Heart right ventricle (tissue), 16 donors: ENCODE results near the gene CST4. TPM values are rescaled to one million over a fixed set of nuclear protein-coding genes. Genes with fewer than 3 reads are reported as not detected.

ENCODE experiments used
- ATAC-seq, 8 donors: fragments of 200-7000 bp; cut with Tn5 transposase; one replicate each; pipeline ENCODE4 v1.9.1; 2020; ENCODE audit warnings: mild to moderate bottlenecking in 8 of 8, moderate library complexity in 8 of 8, moderate number of reproducible peaks in 1 of 8
- DNase-seq, 2 donors: peaks; one replicate each; pipeline ENCODE4 v3.0.0-alpha.2; 2020
- H3K27ac ChIP-seq, 10 donors: fragments of 200-600 bp; sonication (generic) in 2 of 10; one replicate each; pipeline versions ENCODE4 v1.5.0 to v1.8.0; 2020 to 2022; ENCODE audit warnings: mild to moderate bottlenecking in 3 of 10
- H3K27me3 ChIP-seq, 7 donors: fragments of 200-600 bp; one replicate each; pipeline ENCODE4 v1.8.0; 2021 to 2022; ENCODE audit warnings: mild to moderate bottlenecking in 2 of 7
- H3K36me3 ChIP-seq, 9 donors: fragments of 200-600 bp; sonication (generic) in 1 of 9; one replicate each; pipeline versions ENCODE4 v1.5.0 to v1.8.0; 2020 to 2022; ENCODE audit warnings: mild to moderate bottlenecking in 2 of 9
- H3K4me1 ChIP-seq, 9 donors: fragments of 200-600 bp; sonication (generic) in 1 of 9; one replicate each; pipeline versions ENCODE4 v1.5.0 to v1.8.0; 2020 to 2022; ENCODE audit warnings: mild to moderate bottlenecking in 4 of 9
- H3K4me3 ChIP-seq, 10 donors: fragments of 200-600 bp; sonication (generic) in 2 of 10; one replicate each; pipeline versions ENCODE4 v1.5.0 to v1.8.0; 2020 to 2022; ENCODE audit warnings: mild to moderate bottlenecking in 7 of 10, moderate library complexity in 2 of 10
- H3K9me3 ChIP-seq, 11 donors: fragments of 200-600 bp in 10 of 11; sonication (generic) in 2 of 11; one replicate each; pipeline versions ENCODE4 v1.5.0 to v1.8.0; 2013 to 2022; ENCODE audit warnings: mild to moderate bottlenecking in 2 of 11, control low read depth in 1 of 11, moderate library complexity in 1 of 11
- CTCF ChIP-seq, 9 donors: fragments of 200-600 bp; sonication (generic) in 2 of 9; IDR thresholded peaks; one replicate each; pipeline versions ENCODE4 v1.5.0 to v1.8.0; 2021 to 2022; ENCODE audit warnings: antibody characterized with exemption in 9 of 9, mild to moderate bottlenecking in 5 of 9, moderate library complexity in 1 of 9
- WGBS, 2 donors: extraction: QIAGEN DNeasy Blood & Tissue Kit; methylation state at CpG; one replicate each; pipeline ENCODE4 v1.1.7; 2013; ENCODE audit warnings: inconsistent platforms in 1 of 2; 5-methylcytosine and 5-hydroxymethylcytosine counted together
- intact Hi-C, 10 donors: fragments of 100-400 bp; cut with DNase I; formaldehyde crosslinking; loops; one replicate each; pipeline versions ENCODE4 v1.11.1 to v1.14.2; 2022
- polyA plus RNA-seq, 2 donors: library from polyadenylated mRNA; stranded (reverse); fragments of 200-250 nt; gene quantifications; one replicate each; pipeline ENCODE4 v1.2.3, GENCODE V29; 2013
- total RNA-seq, 10 donors: library from RNA; stranded (reverse); fragmentation: NEBNext Ultra II Directional in 3 of 10; extraction: Animal tissue kit (Norgen Biotek cat#: 25700) in 3 of 10; gene quantifications; one replicate each; pipeline versions ENCODE4 v1.2.1 to v1.2.4, GENCODE V29; 2021 to 2023
- donor health status: Arrhythmogenic right ventricular cardiomyopathy.
- donor health status: ischemic (EF 13 %, LVEDD 7.1; RV severe dilation, severe dysfunction).
- donor health status: healthy with polysubstance abuse.
- donor health status: DM: no; HTN: yes; CAD: no.
- donor health status: DM: no; HTN: no; CAD: no.
- donor health status: ischemic (EF 25% LVEDD 6.9; RV normal size, moderate dysfunction).
- donor health status: ischemic (EF 25% LVEDD 5.7; RV mildly dilated, moderate dysfunction).
- donor health status: healthy.
- donor health status: DM: yes; HTN: yes; CAD: no.
- donor health status: Ischemic cardiomyopathy.
- donor health status: ischemic (EF 35%, LVEDD 5.7; RV mildly dilated, moderate dysfunction).
- donor health status: nonischemic (EF 11% LVEDD 7.7; RV severe dilation, severe dysfunction).
- donor health status: DM: yes; HTN: yes; CAD: no.
- donor health status: PGD.
- donor health status: ischemic (EF 29% LVEDD 5.4; RV normal size, mild dysfunction).
- donor health status: nonischemic (EF 23%, LVEDD 6.1; RV moderate dilation, normal function).

CST4 gene
- total and polyA plus RNA-seq, 12 donors: not detected

DNA sequence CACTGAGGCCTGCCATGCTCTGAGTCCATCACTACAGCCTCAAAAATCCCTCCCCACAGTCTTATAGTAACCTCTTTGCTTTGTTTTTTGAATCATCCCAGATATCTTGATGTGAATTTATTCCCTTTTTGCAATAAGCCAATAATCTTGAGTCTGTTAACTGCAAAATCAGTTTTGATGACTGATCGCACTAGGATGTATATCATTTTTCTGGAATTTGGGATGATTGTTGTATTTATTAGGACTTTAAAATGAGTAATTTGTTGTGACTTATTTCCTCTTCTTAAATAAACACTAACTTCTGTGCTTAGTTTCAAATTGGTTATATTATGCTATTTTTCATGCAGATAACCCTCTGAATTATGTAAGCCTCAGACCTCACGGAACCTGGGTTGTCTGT lies 5.6 kb downstream of the CST4 start:
- no peak for TF ChIP-seq CTCF (IDR thresholded peaks at IDR 0.05)
- no peaks in the 10 kb centered on the region for H3K36me3 ChIP-seq
- intact Hi-C loops: no loop called here
- H3K27me3 ChIP-seq: peaks cover 0 to 5% (median 0%) of the 10 kb centered on the region in 7 donors
- ATAC-seq (no peak), DNase-seq (no peak)
- no peak overlapping the region for H3K27ac ChIP-seq
- H3K4me3 ChIP-seq: no peak overlapping the region
- peaks cover 0 to 11% (median 0%) of the 10 kb centered on the region in 9 donors for H3K4me1 ChIP-seq
- WGBS, 2 donors: 85 to 92% methylated on average over 2 of the region's 2 CpGs
- H3K9me3 ChIP-seq: no peaks in the 10 kb centered on the region

DNA sequence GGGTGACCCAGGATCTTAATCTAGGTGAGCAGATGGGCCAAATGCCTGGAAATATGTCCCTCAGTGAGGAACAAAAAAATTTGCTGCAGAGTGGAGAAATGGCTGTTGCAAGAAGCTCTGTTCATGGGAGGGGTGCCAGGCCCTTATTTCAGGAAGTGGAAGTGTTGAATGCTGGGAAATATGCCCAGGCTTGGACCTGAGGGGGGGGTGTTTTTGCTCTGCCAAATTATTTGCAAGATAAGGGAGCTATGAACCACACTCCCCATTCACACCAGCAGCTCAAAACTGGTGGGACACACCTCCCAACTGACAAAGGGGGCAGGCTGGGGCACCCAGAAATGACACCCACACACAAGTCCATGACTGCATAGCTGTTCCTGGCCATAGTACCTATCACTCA lies 8.7 kb downstream of the CST4 start:
- no peak for TF ChIP-seq CTCF (IDR thresholded peaks at IDR 0.05)
- H3K27me3 ChIP-seq: peaks cover 0 to under 1% (median 0%) of the 10 kb centered on the region in 7 donors
- DNase-seq (no peak), ATAC-seq (peak in 7 of 8 donors; percentile 29 to 51 (median 35))
- no peaks in the 10 kb centered on the region for H3K36me3 ChIP-seq
- no peak overlapping the region for H3K27ac ChIP-seq
- intact Hi-C loops: no loop called here
- H3K4me3 ChIP-seq: no peak overlapping the region
- H3K4me1 ChIP-seq: peaks cover 0 to 11% (median 0%) of the 10 kb centered on the region in 9 donors
- H3K9me3 ChIP-seq: no peaks in the 10 kb centered on the region

DNA sequence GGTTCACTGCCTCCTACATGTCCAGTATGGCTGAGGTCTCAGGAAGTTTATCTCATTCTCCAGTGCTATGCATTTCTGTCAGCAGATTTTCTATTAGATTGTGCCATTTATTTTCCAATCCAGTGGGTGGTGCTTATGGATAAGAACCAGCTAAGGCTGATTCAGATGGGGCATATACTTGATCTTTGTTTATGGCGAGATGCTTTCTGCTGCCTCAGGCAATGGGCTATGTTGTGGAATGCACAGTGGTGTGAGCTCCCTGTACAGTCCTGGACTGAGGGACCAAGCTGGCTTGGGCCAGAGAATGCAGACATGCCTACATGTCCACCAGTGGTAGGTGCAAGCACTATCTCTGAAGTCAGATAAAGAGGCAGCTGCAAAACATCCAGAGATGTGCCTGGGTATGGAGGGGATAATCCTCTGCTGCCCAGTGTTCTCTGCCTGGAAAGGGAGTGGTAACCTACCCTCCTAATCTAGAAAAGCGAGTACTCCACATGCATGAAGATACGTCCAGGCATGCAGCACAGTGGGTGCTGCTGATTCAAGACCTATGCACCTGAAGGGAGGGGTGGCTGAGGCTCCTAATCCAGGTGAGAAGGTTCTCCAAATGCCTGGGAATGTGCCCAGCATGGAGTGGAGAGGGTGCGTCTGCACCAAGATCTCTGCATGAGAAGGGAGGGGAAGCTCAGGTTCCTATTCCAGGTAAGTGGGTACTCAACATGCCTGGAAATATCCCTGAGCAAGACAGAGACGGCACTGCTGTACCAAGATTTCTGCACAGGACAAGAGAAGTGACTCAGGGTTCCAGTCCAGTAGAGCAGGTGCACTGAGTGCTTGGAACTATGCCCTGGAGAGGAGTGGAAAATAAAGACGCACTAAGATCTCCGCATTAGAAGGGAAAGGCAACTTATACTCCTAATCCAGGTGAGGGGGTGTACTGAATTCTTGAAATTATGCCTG lies 9.4 kb downstream of the CST4 start:
- DNase-seq (no peak), ATAC-seq (no peak)
- 91 to 93% methylated on average over 7 of the region's 7 CpGs for WGBS, 2 donors
- no peak overlapping the region for H3K27ac ChIP-seq
- no peak for TF ChIP-seq CTCF (IDR thresholded peaks at IDR 0.05)
- H3K4me1 ChIP-seq: peaks cover 0 to 11% (median 0%) of the 10 kb centered on the region in 9 donors
- H3K36me3 ChIP-seq: no peaks in the 10 kb centered on the region
- H3K4me3 ChIP-seq: no peak overlapping the region
- no peaks in the 10 kb centered on the region for H3K27me3 ChIP-seq
- intact Hi-C loops: loop anchor here in 1 of 10 donors (5.0 kb wide), 1 partner anchor 318 kb away; no protein-coding TSS in a partner anchor
- H3K9me3 ChIP-seq: no peaks in the 10 kb centered on the region

GRCh38 chr20:23673209-23673608 lies 15.6 kb downstream of the CST4 start:
- ATAC-seq (no peak), DNase-seq (no peak)
- Histone ChIP-seq H3K36me3 (no peaks in the 10 kb centered on the region), H3K9me3 (peaks cover 0 to 4% (median 0%) of the 10 kb centered on the region in 11 donors), H3K27me3 (peaks cover 0 to 2% (median 0%) of the 10 kb centered on the region in 7 donors), H3K4me1 (peaks cover 0 to 5% (median 0%) of the 10 kb centered on the region in 9 donors), H3K4me3 (no peak overlapping the region), H3K27ac (no peak overlapping the region)
- no peak for TF ChIP-seq CTCF (IDR thresholded peaks at IDR 0.05)
- 54 to 65% methylated on average over 1 of the region's 1 CpG for WGBS, 2 donors
- intact Hi-C loops: loop anchor here in 1 of 10 donors (5.0 kb wide), 1 partner anchor 324 kb away; no protein-coding TSS in a partner anchor
